Stimulated activated CD4-positive, alpha-beta T cell treated with anti-CD3 and anti-CD28 coated beads, Interleukin-4, amount 100 ng/mL, for 48 hours (primary cell): ENCODE results near the gene TRIP13.

Source experiments
- DNase-seq, 2 donors: peaks; one replicate each; pipeline ENCODE4 v3.0.0-alpha.2; 2020; ENCODE audit warnings: low read depth in 2 of 2

Gene TRIP13

GRCh38 chr5:854966-855743 is 37.5 kb upstream of the TRIP13 start:
- DNase-seq = no peak

- no peak for DNase-seq
These were observed 36.7 kb upstream of the TRIP13 start for GRCh38 chr5:855771-856530.

GRCh38 chr5:856531-857425 is 35.9 kb upstream of the TRIP13 start:
- DNase-seq = no peak

- no peak for DNase-seq
These were observed 34.0 kb upstream of the TRIP13 start for GRCh38 chr5:858726-859125.

- DNase-seq = no peak
These were observed 33.3 kb upstream of the TRIP13 start for GRCh38 chr5:859391-859790.

GRCh38 chr5:859798-860296 is 32.8 kb upstream of the TRIP13 start:
- DNase-seq = no peak

GRCh38 chr5:860506-861150 is 32.1 kb upstream of the TRIP13 start:
- no peak for DNase-seq

GRCh38 chr5:861442-862366 is 31.0 kb upstream of the TRIP13 start:
- DNase-seq = no peak

GRCh38 chr5:862367-863243 is 30.1 kb upstream of the TRIP13 start:
- DNase-seq = no peak

GRCh38 chr5:863244-863805 is 29.4 kb upstream of the TRIP13 start:
- DNase-seq = no peak

GRCh38 chr5:864492-865167 is 28.1 kb upstream of the TRIP13 start:
- no peak for DNase-seq

- DNase-seq = no peak
These were observed 27.5 kb upstream of the TRIP13 start for GRCh38 chr5:865168-865521.

GRCh38 chr5:865771-866170 is 26.9 kb upstream of the TRIP13 start:
- no peak for DNase-seq

- no peak for DNase-seq
These were observed 25.3 kb upstream of the TRIP13 start for GRCh38 chr5:867300-867870.

- DNase-seq = no peak
These were observed 24.1 kb upstream of the TRIP13 start for GRCh38 chr5:868428-869135.

GRCh38 chr5:870956-871355 is 21.7 kb upstream of the TRIP13 start:
- no peak for DNase-seq

GRCh38 chr5:871596-872298 is 20.9 kb upstream of the TRIP13 start:
- no peak for DNase-seq
